ENCODE data around the gene OPHN1. TPM values are rescaled to one million over a fixed set of nuclear protein-coding genes. Genes with fewer than 3 reads are reported as not detected.

The OPHN1 gene
- polyA plus RNA-seq, 3 donors, result 0.20 to 0.82 (median 0.73) TPM

DNA sequence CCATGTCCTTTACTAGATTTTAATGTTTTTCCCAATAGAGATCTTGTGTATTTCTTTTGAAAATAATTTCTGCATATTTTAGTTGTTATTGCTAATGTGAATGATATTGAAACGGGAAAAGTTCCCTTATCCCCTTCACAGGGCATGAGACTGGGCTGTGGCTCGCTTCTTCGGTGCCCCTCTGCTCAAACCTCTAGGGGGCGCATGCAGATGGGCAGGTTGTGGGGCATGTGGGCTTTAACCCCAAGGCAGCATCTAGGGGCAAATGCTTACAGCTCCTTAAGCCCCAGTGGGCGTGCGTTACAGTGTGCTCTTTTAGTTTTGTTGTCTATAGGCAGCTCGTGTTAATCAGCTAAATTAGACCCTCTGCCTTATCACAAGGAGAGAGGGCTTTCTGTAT, 194.7 kb downstream of the OPHN1 start:
- no peaks in the 10 kb centered on the region for H3K27me3 ChIP-seq (ENCODE audit: control insufficient read depth in 2 of 2, insufficient read depth in 2 of 2, low read length in 2 of 2)
- no peaks in the 10 kb centered on the region for H3K4me1 ChIP-seq (ENCODE audit: control insufficient read depth in 1 of 2, insufficient read depth in 2 of 2, low read length in 2 of 2)
- H3K79me2 ChIP-seq (ENCODE audit: insufficient read depth, low read length), result no peaks in the 10 kb centered on the region
- no peak overlapping the region for H2AFZ ChIP-seq (ENCODE audit: insufficient read depth, low read depth, low read length, poor library complexity, severe bottlenecking)
- no peaks in the 10 kb centered on the region for H3K36me3 ChIP-seq (replicated peaks in 1 of 2; ENCODE audit: control insufficient read depth in 1 of 2, insufficient read depth in 2 of 2, low read length in 2 of 2)
- no peak overlapping the region for H3K4me3 ChIP-seq (replicated peaks in 1 of 3; ENCODE audit: low read depth in 2 of 3, low read length in 3 of 3)
- no peaks in the 10 kb centered on the region for H3K4me1 Mint-ChIP-seq
- H3K9me3 ChIP-seq (replicated peaks in 1 of 2; ENCODE audit: control insufficient read depth in 1 of 2, insufficient read depth in 1 of 2, low read length in 2 of 2), result no peaks in the 10 kb centered on the region
- H3K9me3 Mint-ChIP-seq, result peaks cover 0 to 3% (median 0%) of the 10 kb centered on the region in 7 donors
- DNase-seq, result no peak
- no peak overlapping the region for H3K27ac ChIP-seq (ENCODE audit: low read depth in 1 of 2, low read length in 2 of 2)
- H3K27me3 Mint-ChIP-seq (ENCODE audit: low read depth in 3 of 3), result peaks cover 0 to 5% (median 0%) of the 10 kb centered on the region in 3 donors
- intact Hi-C loops (cut with micrococcal nuclease), result no loop called here
- H3K4me3 Mint-ChIP-seq, result no peak overlapping the region
- H3K27ac Mint-ChIP-seq, result no peak overlapping the region
- TF ChIP-seq, protein P1, sequence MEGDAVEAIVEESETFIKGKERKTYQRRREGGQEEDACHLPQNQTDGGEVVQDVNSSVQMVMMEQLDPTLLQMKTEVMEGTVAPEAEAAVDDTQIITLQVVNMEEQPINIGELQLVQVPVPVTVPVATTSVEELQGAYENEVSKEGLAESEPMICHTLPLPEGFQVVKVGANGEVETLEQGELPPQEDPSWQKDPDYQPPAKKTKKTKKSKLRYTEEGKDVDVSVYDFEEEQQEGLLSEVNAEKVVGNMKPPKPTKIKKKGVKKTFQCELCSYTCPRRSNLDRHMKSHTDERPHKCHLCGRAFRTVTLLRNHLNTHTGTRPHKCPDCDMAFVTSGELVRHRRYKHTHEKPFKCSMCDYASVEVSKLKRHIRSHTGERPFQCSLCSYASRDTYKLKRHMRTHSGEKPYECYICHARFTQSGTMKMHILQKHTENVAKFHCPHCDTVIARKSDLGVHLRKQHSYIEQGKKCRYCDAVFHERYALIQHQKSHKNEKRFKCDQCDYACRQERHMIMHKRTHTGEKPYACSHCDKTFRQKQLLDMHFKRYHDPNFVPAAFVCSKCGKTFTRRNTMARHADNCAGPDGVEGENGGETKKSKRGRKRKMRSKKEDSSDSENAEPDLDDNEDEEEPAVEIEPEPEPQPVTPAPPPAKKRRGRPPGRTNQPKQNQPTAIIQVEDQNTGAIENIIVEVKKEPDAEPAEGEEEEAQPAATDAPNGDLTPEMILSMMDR (IDR thresholded peaks at IDR 0.05), result peak; percentile 36
- H4K20me1 ChIP-seq (ENCODE audit: insufficient read depth, low read length), result no peaks in the 10 kb centered on the region
- no peak overlapping the region for H3K4me2 ChIP-seq (replicated peaks; ENCODE audit: extremely low read depth, low read length, poor library complexity, severe bottlenecking)
- H3K9ac ChIP-seq (ENCODE audit: insufficient read depth, low read length, poor library complexity, severe bottlenecking), result no peak overlapping the region
- no peaks in the 10 kb centered on the region for H3K36me3 Mint-ChIP-seq
- no CpG with 5 or more reads among the region's 7 CpGs for WGBS (ENCODE audit: insufficient coverage)

DNA sequence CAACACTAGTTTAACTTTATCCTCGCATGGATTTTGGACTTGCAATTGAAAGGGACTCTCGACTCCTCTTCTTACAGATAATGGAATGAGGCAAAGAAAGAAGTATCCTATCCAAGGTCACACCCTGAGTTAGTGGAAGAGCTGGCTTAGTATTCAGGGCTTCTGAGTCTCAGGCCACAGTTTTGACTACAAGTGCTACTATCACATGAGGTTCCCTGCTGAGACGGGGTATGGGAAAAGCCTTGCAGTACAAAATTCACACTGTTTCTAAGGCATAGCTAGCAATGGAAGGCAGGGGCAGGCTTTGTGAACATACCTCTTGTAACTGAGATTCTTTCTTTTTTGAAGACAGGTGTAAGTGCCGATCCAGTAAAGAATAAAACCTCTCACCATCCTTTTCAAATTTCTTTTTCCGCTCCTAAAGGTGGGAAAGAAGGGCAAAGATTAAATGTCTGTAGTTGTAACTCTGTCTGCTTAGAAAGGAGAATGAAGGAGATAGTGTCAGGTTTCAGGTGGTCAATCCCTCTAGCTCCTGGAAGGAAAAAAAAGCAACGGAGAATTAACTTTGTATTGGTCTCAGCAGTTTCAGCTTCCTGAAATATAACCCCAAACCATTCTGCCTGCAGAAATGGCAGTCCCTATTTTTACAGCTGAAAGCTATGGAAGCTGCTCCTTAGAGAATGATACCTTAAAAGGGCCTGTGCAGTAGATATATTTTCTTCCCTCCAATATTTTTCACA, 199.0 kb downstream of the OPHN1 start:
- H3K79me2 ChIP-seq (ENCODE audit: insufficient read depth, low read length), result no peaks in the 10 kb centered on the region
- H3K36me3 ChIP-seq (replicated peaks in 1 of 2; ENCODE audit: control insufficient read depth in 1 of 2, insufficient read depth in 2 of 2, low read length in 2 of 2), result no peaks in the 10 kb centered on the region
- Mint-ChIP-seq H3K4me3 (no peak overlapping the region), H3K36me3 (no peaks in the 10 kb centered on the region), H3K27ac (peak overlapping the region in 1 of 7 donors; percentile 15), H3K4me1 (no peaks in the 10 kb centered on the region), H3K9me3 (peaks cover 0 to 3% (median 1%) of the 10 kb centered on the region in 7 donors), H3K27me3 (ENCODE audit: low read depth in 3 of 3) (peaks cover 0 to 9% (median 0%) of the 10 kb centered on the region in 3 donors)
- no peaks in the 10 kb centered on the region for H3K9me3 ChIP-seq (replicated peaks in 1 of 2; ENCODE audit: control insufficient read depth in 1 of 2, insufficient read depth in 1 of 2, low read length in 2 of 2)
- H2AFZ ChIP-seq (ENCODE audit: insufficient read depth, low read depth, low read length, poor library complexity, severe bottlenecking), result no peak overlapping the region
- TF ChIP-seq, protein P1 (IDR thresholded peaks at IDR 0.05), result no peak
- H3K4me1 ChIP-seq (ENCODE audit: control insufficient read depth in 1 of 2, insufficient read depth in 2 of 2, low read length in 2 of 2), result no peaks in the 10 kb centered on the region
- H3K4me3 ChIP-seq (replicated peaks in 1 of 3; ENCODE audit: low read depth in 2 of 3, low read length in 3 of 3), result no peak overlapping the region
- H3K9ac ChIP-seq (ENCODE audit: insufficient read depth, low read length, poor library complexity, severe bottlenecking), result no peak overlapping the region
- H3K27ac ChIP-seq (ENCODE audit: low read depth in 1 of 2, low read length in 2 of 2), result no peak overlapping the region
- whole genome bisulfite sequencing (ENCODE audit: insufficient coverage), result no CpG with 5 or more reads among the region's 6 CpGs
- no peak overlapping the region for H3K4me2 ChIP-seq (replicated peaks; ENCODE audit: extremely low read depth, low read length, poor library complexity, severe bottlenecking)
- intact Hi-C loops (cut with micrococcal nuclease), result no loop called here
- H3K27me3 ChIP-seq (ENCODE audit: control insufficient read depth in 2 of 2, insufficient read depth in 2 of 2, low read length in 2 of 2), result no peaks in the 10 kb centered on the region
- no peak for DNase-seq
- H4K20me1 ChIP-seq (ENCODE audit: insufficient read depth, low read length), result no peaks in the 10 kb centered on the region

Data from CD14-positive monocyte (primary cell).